DOHH2 (cell line): ENCODE results near the gene GNGT2.
"Not testable (repeated sequence)": the region's sequence is repeated elsewhere in the genome, so short reads cannot be mapped to it uniquely, and the experiment has no call there.

Experiments used
- H3F3A ChIP-seq: fragments of 200-600 bp; sonication (generic), shearing (Covaris generic); 2 replicates; pipeline ENCODE4 v1.6.0; 2016; ENCODE audit warnings: antibody characterized with exemption, mild to moderate bottlenecking; ENCODE audit not compliant: control insufficient read depth, insufficient read depth
- H3K27ac ChIP-seq: fragments of 200-600 bp; sonication (generic); 2 replicates; pipeline ENCODE4 v1.5.1; 2014; ENCODE audit warnings: low read depth, mild to moderate bottlenecking, low read length, moderate library complexity
- H3K27me3 ChIP-seq: fragments of 200-600 bp; sonication (generic); 2 replicates; pipeline ENCODE4 v1.6.1; 2014; ENCODE audit warnings: mild to moderate bottlenecking, low read length, mixed read lengths; ENCODE audit not compliant: control insufficient read depth
- H3K36me3 ChIP-seq: fragments of 200-600 bp; sonication (generic); 2 replicates; pipeline ENCODE4 v1.6.1; 2014; ENCODE audit warnings: mild to moderate bottlenecking, low read length, moderate library complexity, mixed read lengths; ENCODE audit not compliant: control insufficient read depth
- H3K4me1 ChIP-seq: fragments of 200-600 bp; sonication (generic); 2 replicates; pipeline ENCODE4 v1.6.1; 2014; ENCODE audit warnings: mild to moderate bottlenecking, low read length, mixed read lengths; ENCODE audit not compliant: control insufficient read depth
- H3K4me2 ChIP-seq: fragments of 200-600 bp; sonication (generic); 2 replicates; pipeline ENCODE4 v1.6.0; 2014; ENCODE audit warnings: mild to moderate bottlenecking, low read length, moderate library complexity
- H3K4me3 ChIP-seq: fragments of 200-600 bp; sonication (generic); 2 replicates; pipeline ENCODE4 v1.5.1; 2014; ENCODE audit warnings: mild to moderate bottlenecking, low read length, mixed read lengths
- H3K79me2 ChIP-seq: fragments of 200-600 bp; sonication (generic); 2 replicates; pipeline ENCODE4 v1.6.1; 2014; ENCODE audit warnings: mild to moderate bottlenecking, low read length, mixed read lengths; ENCODE audit not compliant: control insufficient read depth
- H3K9me2 ChIP-seq: fragments of 200-600 bp; sonication (generic); replicated peaks from 2 replicates; pipeline ENCODE4 v1.6.1; 2014; ENCODE audit warnings: mild to moderate bottlenecking, low read length, mixed read lengths; ENCODE audit not compliant: control insufficient read depth
- H3K9me3 ChIP-seq: fragments of 200-600 bp; sonication (generic); 2 replicates; pipeline ENCODE4 v1.6.1; 2014; ENCODE audit warnings: antibody characterized with exemption, low read length, mixed read lengths; ENCODE audit not compliant: control insufficient read depth, insufficient read depth
- H4K20me1 ChIP-seq: fragments of 200-600 bp; sonication (generic); 2 replicates; pipeline ENCODE4 v1.6.0; 2014; ENCODE audit warnings: low read depth, mild to moderate bottlenecking, antibody characterized with exemption, low read length, moderate library complexity; ENCODE audit not compliant: control insufficient read depth, insufficient read depth
- EZH2phosphoT487 ChIP-seq: fragments of 200-600 bp; sonication (generic); IDR thresholded peaks from 2 replicates; pipeline ENCODE4 v1.6.1; 2017; ENCODE audit warnings: borderline replicate concordance, mild to moderate bottlenecking, antibody characterized with exemption, low read length, moderate library complexity, mixed read lengths
- TF ChIP-seq, protein P1 (sequence below): fragments of 200-600 bp; sonication (generic); IDR thresholded peaks from one replicate; pipeline ENCODE4 v1.5.1; 2014; ENCODE audit warnings: antibody characterized with exemption, mild to moderate bottlenecking, low read depth, low read length; ENCODE audit not compliant: poor library complexity, severe bottlenecking

GNGT2 gene

DNA sequence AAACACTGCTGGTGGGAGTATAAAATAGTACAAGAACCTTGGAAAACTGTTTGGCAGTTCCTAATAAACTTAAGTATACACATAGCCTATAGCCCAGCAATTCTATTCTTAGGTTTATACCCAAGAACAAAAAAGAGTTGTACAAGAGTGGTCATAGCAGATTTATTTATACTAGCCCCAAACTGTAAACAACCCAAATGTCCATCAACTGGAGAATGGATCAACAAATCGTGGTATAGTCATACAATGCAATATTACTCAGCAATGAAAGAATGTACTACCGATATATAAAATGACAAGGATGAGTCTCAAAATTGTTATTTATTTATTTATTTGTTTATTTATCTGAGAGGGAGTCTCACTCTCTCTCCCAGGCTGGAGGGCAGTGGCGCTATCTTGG lies 23.1 kb downstream of the GNGT2 start:
- Histone ChIP-seq H3K36me3 (no peaks in the 10 kb centered on the region), H3K4me1 (peaks cover 13% of the 10 kb centered on the region)
- no peak for TF ChIP-seq EZH2phosphoT487
- TF ChIP-seq, protein P1, sequence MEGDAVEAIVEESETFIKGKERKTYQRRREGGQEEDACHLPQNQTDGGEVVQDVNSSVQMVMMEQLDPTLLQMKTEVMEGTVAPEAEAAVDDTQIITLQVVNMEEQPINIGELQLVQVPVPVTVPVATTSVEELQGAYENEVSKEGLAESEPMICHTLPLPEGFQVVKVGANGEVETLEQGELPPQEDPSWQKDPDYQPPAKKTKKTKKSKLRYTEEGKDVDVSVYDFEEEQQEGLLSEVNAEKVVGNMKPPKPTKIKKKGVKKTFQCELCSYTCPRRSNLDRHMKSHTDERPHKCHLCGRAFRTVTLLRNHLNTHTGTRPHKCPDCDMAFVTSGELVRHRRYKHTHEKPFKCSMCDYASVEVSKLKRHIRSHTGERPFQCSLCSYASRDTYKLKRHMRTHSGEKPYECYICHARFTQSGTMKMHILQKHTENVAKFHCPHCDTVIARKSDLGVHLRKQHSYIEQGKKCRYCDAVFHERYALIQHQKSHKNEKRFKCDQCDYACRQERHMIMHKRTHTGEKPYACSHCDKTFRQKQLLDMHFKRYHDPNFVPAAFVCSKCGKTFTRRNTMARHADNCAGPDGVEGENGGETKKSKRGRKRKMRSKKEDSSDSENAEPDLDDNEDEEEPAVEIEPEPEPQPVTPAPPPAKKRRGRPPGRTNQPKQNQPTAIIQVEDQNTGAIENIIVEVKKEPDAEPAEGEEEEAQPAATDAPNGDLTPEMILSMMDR = no peak

DNA sequence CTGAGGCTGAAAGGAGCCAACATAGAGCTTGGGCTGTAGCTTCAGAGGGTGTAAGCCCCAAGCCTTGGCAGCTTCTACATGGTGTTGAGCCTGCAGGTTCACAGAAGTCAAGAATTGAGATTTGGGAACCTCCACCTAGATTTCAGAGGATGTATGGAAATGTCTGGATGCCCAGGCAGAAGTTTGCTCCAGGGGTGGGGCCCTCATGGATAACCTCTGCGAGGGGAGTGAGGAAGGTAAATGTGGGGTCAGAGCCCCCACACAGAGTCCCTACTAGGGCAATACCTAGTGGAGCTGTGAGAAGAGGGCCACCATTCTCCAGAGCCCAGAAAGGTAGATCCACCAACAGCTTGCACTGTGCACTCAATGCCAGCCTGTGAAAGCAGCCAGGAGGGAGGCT lies 25.0 kb downstream of the GNGT2 start:
- H3K4me3 ChIP-seq, H3K79me2 ChIP-seq, H3F3A ChIP-seq, H3K9me2 ChIP-seq, H3K27ac ChIP-seq, H3K4me2 ChIP-seq, H3K27me3 ChIP-seq, H3K4me1 ChIP-seq, H4K20me1 ChIP-seq, H3K36me3 ChIP-seq: not testable (repeated sequence)
- peaks cover 27% of the 10 kb centered on the region for H3K9me3 ChIP-seq

More for the DNA sequence above, 23.1 kb downstream of the GNGT2 start:
- H3F3A ChIP-seq = peaks cover 4% of the 10 kb centered on the region; the same call in 1 of the 2 replicates
- no peak overlapping the region for H3K4me3 ChIP-seq
- peaks cover 27% of the 10 kb centered on the region for H3K9me3 ChIP-seq
- no peak overlapping the region for H3K27ac ChIP-seq
- H3K79me2 ChIP-seq = no peaks in the 10 kb centered on the region
- H3K27me3 ChIP-seq = no peaks in the 10 kb centered on the region
- no peak overlapping the region for H3K4me2 ChIP-seq
- H4K20me1 ChIP-seq = no peaks in the 10 kb centered on the region
- H3K9me2 ChIP-seq = no peaks in the 10 kb centered on the region

DNA sequence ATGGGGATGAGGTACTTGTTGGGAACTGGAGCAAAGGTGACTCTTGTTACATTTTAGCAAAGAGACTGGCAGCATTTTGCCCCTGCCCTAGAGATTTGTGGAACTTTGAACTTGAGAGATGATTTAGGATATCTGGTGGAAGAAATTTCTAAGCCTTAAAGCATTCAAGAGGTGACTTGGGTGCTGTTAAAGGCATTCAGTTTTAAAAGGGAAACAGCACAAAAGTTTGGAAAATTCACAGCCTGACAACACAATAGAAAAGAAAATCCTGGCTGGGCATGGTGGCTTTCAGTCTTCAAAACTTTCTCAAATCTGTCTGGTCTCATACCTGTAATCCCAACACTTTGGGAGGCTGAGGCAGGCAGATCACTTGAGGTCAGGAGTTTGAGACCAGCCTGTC lies 25.9 kb downstream of the GNGT2 start:
- H3K9me3 ChIP-seq = peaks cover 27% of the 10 kb centered on the region
- H4K20me1 ChIP-seq, H3K4me3 ChIP-seq, H3F3A ChIP-seq, H3K27ac ChIP-seq, H3K4me2 ChIP-seq, H3K36me3 ChIP-seq, H3K4me1 ChIP-seq, H3K79me2 ChIP-seq, H3K27me3 ChIP-seq, H3K9me2 ChIP-seq: not testable (repeated sequence)

DNA sequence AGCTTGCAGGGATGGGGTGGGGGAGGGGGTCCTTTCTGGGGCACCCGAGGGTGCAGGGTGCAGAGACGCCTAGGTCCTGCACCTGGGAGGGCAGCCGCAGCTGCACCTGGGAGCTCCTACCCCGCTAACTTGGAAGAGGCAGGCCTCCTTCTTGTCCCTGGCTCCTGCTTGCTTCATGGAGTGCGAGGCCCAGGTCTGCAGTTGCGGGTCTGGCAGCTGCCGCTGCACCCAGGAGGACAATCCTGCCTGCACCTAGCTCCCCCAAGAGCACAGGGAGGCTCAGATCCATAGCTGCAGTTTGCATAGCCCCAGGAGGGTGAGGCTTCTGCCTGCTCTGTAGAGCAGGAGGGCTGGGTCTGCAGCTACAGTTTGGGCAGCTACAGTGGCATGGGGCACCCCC lies 26.6 kb downstream of the GNGT2 start:
- no peaks in the 10 kb centered on the region for H3K79me2 ChIP-seq
- H3K27ac ChIP-seq = no peak overlapping the region
- no peaks in the 10 kb centered on the region for H3K36me3 ChIP-seq
- H3K9me2 ChIP-seq = no peaks in the 10 kb centered on the region
- H3K4me2 ChIP-seq = no peak overlapping the region
- H3K27me3 ChIP-seq = no peaks in the 10 kb centered on the region
- H3F3A ChIP-seq = no peaks in the 10 kb centered on the region
- peaks cover 27% of the 10 kb centered on the region for H3K9me3 ChIP-seq
- H3K4me1 ChIP-seq = no peaks in the 10 kb centered on the region
- no peak overlapping the region for H3K4me3 ChIP-seq
- no peaks in the 10 kb centered on the region for H4K20me1 ChIP-seq
- TF ChIP-seq EZH2phosphoT487 = no peak
- TF ChIP-seq, protein P1 = no peak
